GM13976 (cell line): ENCODE results near the gene AGPAT4.
"Not testable (repeated sequence)": the region's sequence is repeated elsewhere in the genome, so short reads cannot be mapped to it uniquely, and the experiment has no call there.

Experiments used
- DNase-seq: peaks from one replicate; pipeline ENCODE4 v3.0.0; 2012; ENCODE audit warnings: low spot score
- in situ Hi-C: fragments of 300-500 bp; cut with MboI; formaldehyde crosslinking; loops from one replicate; pipeline ENCODE4 v1.12.0; 2022; ENCODE audit warnings: low sequenced_read_pairs, mixed read lengths, inconsistent platforms; ENCODE audit not compliant: unreplicated experiment
- TF ChIP-seq, protein P1 (sequence below): IDR thresholded peaks from 2 replicates; pipeline ENCODE4 v1.5.1; 2012; ENCODE audit warnings: borderline replicate concordance, mild to moderate bottlenecking; ENCODE audit not compliant: insufficient read depth; ENCODE audit errors: extremely low read depth, missing control alignments, control extremely low read depth

AGPAT4 gene

DNA sequence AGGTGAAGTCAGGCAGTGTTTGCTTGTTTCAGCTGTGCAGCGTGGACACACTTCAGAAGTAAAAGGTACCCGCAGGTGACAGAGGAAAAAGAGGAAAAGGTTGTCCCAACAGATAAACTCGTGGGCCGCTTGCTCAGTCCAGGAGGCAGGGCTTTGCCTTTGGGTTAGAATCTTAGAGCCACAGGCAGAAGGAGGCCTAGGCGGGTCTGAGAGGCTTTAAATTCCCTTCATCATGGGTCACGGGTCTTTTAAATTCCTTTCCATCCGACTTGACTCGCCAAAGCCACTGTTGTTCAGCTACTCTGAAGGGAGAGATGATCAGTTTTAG, 48.2 kb downstream of the AGPAT4 start:
- DNase-seq = no peak
- TF ChIP-seq, protein P1, sequence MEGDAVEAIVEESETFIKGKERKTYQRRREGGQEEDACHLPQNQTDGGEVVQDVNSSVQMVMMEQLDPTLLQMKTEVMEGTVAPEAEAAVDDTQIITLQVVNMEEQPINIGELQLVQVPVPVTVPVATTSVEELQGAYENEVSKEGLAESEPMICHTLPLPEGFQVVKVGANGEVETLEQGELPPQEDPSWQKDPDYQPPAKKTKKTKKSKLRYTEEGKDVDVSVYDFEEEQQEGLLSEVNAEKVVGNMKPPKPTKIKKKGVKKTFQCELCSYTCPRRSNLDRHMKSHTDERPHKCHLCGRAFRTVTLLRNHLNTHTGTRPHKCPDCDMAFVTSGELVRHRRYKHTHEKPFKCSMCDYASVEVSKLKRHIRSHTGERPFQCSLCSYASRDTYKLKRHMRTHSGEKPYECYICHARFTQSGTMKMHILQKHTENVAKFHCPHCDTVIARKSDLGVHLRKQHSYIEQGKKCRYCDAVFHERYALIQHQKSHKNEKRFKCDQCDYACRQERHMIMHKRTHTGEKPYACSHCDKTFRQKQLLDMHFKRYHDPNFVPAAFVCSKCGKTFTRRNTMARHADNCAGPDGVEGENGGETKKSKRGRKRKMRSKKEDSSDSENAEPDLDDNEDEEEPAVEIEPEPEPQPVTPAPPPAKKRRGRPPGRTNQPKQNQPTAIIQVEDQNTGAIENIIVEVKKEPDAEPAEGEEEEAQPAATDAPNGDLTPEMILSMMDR = no peak
- in situ Hi-C loops = no loop called here

DNA sequence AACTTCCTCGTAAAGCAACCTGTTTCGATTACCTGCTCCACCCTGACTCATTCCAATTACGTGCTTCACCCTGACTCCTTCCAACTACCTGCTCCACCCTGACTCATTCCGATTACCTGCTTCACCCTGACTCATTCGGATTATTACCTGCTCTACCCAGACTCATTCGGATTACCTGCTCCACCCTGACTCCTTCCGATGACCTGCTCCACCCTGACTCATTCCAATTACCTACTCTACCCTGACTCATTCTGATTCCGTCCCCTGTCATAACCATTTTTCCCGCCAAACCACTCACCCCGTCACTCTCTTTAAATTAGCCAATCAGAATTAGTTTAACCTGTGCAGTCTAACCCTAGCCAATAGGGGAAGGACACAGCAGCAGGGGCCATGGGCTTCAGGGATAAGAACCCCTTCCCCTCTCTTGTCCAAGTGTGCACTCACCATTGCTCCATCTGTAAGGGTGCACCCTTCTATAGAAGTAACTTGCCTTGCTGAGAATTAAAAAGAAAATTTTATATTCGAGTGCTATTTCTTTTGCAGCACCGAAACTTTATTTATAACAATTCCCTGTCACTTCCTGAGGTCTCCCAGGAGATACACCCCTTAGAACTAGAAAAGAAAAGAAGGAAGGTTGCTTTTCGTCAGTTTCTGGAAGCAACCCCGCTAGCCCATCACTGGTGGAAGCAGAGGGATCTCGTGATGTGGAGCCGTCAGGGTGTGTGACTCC, 48.7 kb downstream of the AGPAT4 start:
- DNase-seq, in situ Hi-C loops: not testable (repeated sequence)

DNA sequence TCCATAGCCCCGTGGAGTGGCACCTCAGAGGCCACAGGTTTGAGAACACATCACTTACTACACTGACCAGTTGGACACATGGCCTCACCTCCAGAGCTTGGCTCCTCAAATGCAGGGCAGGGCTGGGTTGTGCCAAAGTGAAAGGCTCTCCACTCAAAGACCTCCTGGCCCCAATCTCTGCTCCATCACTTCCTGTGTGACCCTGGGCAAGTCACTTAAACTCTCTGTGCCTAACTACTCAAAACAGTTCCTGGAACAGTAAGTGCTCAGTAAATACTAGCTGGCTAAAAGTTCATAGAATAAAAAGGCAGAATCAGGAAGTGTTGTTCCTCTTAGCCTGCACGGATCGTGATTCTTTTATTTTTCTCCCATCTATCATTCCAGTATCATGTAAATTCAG, 50.2 kb downstream of the AGPAT4 start:
- TF ChIP-seq, protein P1 = no peak
- in situ Hi-C loops = no loop called here
- no peak for DNase-seq

DNA sequence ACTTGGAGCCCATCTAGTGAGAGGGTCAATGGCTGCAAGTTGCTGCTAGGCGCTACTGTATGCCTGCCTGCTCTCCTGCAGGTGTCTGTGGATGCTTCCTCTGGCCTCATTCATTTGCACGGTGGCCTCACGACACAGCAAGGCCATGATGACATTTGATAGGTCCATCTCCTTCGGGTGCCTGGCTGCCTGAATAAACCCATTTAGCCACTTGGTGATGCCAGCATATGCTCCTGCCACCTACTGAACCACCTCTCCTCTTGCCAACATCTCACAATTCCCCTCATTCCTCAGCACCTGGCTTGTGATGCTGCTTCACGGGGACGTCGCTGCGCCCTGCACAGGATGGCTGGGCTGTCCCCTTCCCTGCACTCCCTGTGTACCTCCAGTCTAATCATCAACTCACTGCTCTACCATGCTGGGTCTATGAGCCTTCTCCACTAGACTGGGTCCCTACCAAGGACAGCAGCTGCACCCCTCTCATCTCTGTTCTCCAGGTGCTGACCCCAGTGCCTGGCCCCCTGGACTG, 51.1 kb downstream of the AGPAT4 start:
- TF ChIP-seq, protein P1 = no peak
- no peak for DNase-seq
- in situ Hi-C loops = no loop called here

DNA sequence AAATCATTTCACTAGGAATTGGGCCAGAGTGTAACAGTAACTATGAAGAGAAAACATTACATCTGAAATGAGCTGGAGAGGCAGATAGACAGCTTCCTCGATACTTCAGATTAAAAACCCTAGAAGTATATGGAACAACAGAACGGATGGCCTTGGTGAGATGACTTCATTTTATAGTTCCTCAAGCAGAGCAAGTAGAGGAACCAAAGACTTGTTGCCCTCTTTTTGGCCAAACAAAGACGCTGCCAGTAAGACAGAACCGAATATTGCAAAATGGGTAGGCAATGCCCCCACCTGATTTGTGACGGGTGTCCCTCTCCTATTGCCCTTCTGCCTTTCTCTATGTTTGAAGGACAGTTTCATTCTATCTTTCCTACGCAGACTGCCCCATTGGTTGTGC, 53.5 kb downstream of the AGPAT4 start:
- TF ChIP-seq, protein P1 = no peak
- DNase-seq = no peak
- in situ Hi-C loops = no loop called here

DNA sequence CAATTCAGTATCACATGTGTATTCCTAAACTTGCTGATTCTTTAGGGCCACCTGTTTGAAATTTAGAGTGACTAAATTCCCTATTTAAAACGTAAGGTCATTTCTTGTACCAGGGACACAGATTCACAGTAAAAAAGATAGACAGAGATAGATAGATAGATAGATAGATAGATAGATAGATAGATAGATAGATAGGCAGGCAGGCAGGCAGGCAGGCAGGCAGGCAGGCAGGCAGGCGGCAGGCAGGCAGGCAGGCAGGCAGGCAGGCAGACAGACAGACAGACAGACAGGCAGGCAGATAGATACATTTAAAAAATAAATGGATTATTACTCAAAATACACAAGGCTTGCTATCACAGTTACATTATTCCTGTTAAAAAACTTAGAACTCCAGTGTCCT, 54.2 kb downstream of the AGPAT4 start:
- in situ Hi-C loops = no loop called here
- TF ChIP-seq, protein P1 = no peak
- no peak for DNase-seq

DNA sequence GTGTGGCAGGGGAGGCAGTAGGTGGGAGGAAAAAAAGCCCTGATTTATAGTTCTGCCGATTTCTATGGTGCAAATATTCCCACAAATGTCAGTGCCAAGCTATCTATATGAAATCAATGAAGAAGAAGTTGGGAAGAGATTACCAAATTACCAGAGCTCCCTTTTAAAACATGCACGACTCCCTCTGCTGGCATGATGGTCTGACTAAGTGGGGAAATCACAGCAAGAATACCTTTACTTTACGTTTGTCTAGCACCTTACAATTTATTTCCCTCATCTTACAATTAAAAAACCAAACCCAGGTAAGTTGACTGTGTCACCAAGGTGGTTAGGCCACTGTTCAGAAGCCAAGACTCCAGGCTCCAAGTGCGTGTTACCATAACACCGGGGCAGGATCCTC, 55.6 kb downstream of the AGPAT4 start:
- no peak for DNase-seq
- in situ Hi-C loops = no loop called here
- TF ChIP-seq, protein P1 = no peak
